Heart right ventricle (tissue), 16 donors: ENCODE results near the gene MKI67. TPM values are rescaled to one million over a fixed set of nuclear protein-coding genes. Genes with fewer than 3 reads are reported as not detected.

Experiments used
- ATAC-seq, 8 donors: fragments of 200-7000 bp; cut with Tn5 transposase; one replicate each; pipeline ENCODE4 v1.9.1; 2020; ENCODE audit warnings: mild to moderate bottlenecking in 8 of 8, moderate library complexity in 8 of 8, moderate number of reproducible peaks in 1 of 8
- DNase-seq, 2 donors: peaks; one replicate each; pipeline ENCODE4 v3.0.0-alpha.2; 2020
- H3K27ac ChIP-seq, 10 donors: fragments of 200-600 bp; sonication (generic) in 2 of 10; one replicate each; pipeline versions ENCODE4 v1.5.0 to v1.8.0; 2020 to 2022; ENCODE audit warnings: mild to moderate bottlenecking in 3 of 10
- H3K27me3 ChIP-seq, 7 donors: fragments of 200-600 bp; one replicate each; pipeline ENCODE4 v1.8.0; 2021 to 2022; ENCODE audit warnings: mild to moderate bottlenecking in 2 of 7
- H3K36me3 ChIP-seq, 9 donors: fragments of 200-600 bp; sonication (generic) in 1 of 9; one replicate each; pipeline versions ENCODE4 v1.5.0 to v1.8.0; 2020 to 2022; ENCODE audit warnings: mild to moderate bottlenecking in 2 of 9
- H3K4me1 ChIP-seq, 9 donors: fragments of 200-600 bp; sonication (generic) in 1 of 9; one replicate each; pipeline versions ENCODE4 v1.5.0 to v1.8.0; 2020 to 2022; ENCODE audit warnings: mild to moderate bottlenecking in 4 of 9
- H3K4me3 ChIP-seq, 10 donors: fragments of 200-600 bp; sonication (generic) in 2 of 10; one replicate each; pipeline versions ENCODE4 v1.5.0 to v1.8.0; 2020 to 2022; ENCODE audit warnings: mild to moderate bottlenecking in 7 of 10, moderate library complexity in 2 of 10
- H3K9me3 ChIP-seq, 11 donors: fragments of 200-600 bp in 10 of 11; sonication (generic) in 2 of 11; one replicate each; pipeline versions ENCODE4 v1.5.0 to v1.8.0; 2013 to 2022; ENCODE audit warnings: mild to moderate bottlenecking in 2 of 11, control low read depth in 1 of 11, moderate library complexity in 1 of 11
- CTCF ChIP-seq, 9 donors: fragments of 200-600 bp; sonication (generic) in 2 of 9; IDR thresholded peaks; one replicate each; pipeline versions ENCODE4 v1.5.0 to v1.8.0; 2021 to 2022; ENCODE audit warnings: antibody characterized with exemption in 9 of 9, mild to moderate bottlenecking in 5 of 9, moderate library complexity in 1 of 9
- WGBS, 2 donors: extraction: QIAGEN DNeasy Blood & Tissue Kit; methylation state at CpG; one replicate each; pipeline ENCODE4 v1.1.7; 2013; ENCODE audit warnings: inconsistent platforms in 1 of 2; 5-methylcytosine and 5-hydroxymethylcytosine counted together
- intact Hi-C, 10 donors: fragments of 100-400 bp; cut with DNase I; formaldehyde crosslinking; loops; one replicate each; pipeline versions ENCODE4 v1.11.1 to v1.14.2; 2022
- polyA plus RNA-seq, 2 donors: library from polyadenylated mRNA; stranded (reverse); fragments of 200-250 nt; gene quantifications; one replicate each; pipeline ENCODE4 v1.2.3, GENCODE V29; 2013
- total RNA-seq, 10 donors: library from RNA; stranded (reverse); fragmentation: NEBNext Ultra II Directional in 3 of 10; extraction: Animal tissue kit (Norgen Biotek cat#: 25700) in 3 of 10; gene quantifications; one replicate each; pipeline versions ENCODE4 v1.2.1 to v1.2.4, GENCODE V29; 2021 to 2023
- donor health status: Arrhythmogenic right ventricular cardiomyopathy.
- donor health status: ischemic (EF 13 %, LVEDD 7.1; RV severe dilation, severe dysfunction).
- donor health status: healthy with polysubstance abuse.
- donor health status: DM: no; HTN: yes; CAD: no.
- donor health status: DM: no; HTN: no; CAD: no.
- donor health status: ischemic (EF 25% LVEDD 6.9; RV normal size, moderate dysfunction).
- donor health status: ischemic (EF 25% LVEDD 5.7; RV mildly dilated, moderate dysfunction).
- donor health status: healthy.
- donor health status: DM: yes; HTN: yes; CAD: no.
- donor health status: Ischemic cardiomyopathy.
- donor health status: ischemic (EF 35%, LVEDD 5.7; RV mildly dilated, moderate dysfunction).
- donor health status: nonischemic (EF 11% LVEDD 7.7; RV severe dilation, severe dysfunction).
- donor health status: DM: yes; HTN: yes; CAD: no.
- donor health status: PGD.
- donor health status: ischemic (EF 29% LVEDD 5.4; RV normal size, mild dysfunction).
- donor health status: nonischemic (EF 23%, LVEDD 6.1; RV moderate dilation, normal function).

Gene MKI67
- total and polyA plus RNA-seq, 12 donors = 0.09 to 19.1 (median 0.42) TPM

- Histone ChIP-seq H3K36me3 (peaks cover 0 to 24% (median 0%) of the 10 kb centered on the region in 9 donors), H3K4me3 (peak overlapping the region in 1 of 10 donors; percentile 70), H3K27ac (peak overlapping the region in 6 of 10 donors; percentile 31 to 95 (median 74)), H3K27me3 (no peaks in the 10 kb centered on the region), H3K4me1 (peaks cover 13 to 74% (median 42%) of the 10 kb centered on the region in 9 donors), H3K9me3 (no peaks in the 10 kb centered on the region)
- WGBS, 2 donors = 95 to 96% methylated on average over 10 of the region's 10 CpGs
- no peak for DNase-seq
- intact Hi-C loops = no loop called here
- no peak for TF ChIP-seq CTCF (IDR thresholded peaks at IDR 0.05)
- peak in 1 of 8 donors; percentile 46 for ATAC-seq
Observed at GRCh38 chr10:128046953-128047290, 79.3 kb downstream of the MKI67 start.

Other genes starting within 250 kb of the MKI67 start
- gene CLRN3, start 233.5 kb downstream of the MKI67 start, total RNA-seq = not detected
- gene CLRN3, start 233.5 kb downstream of the MKI67 start, polyA plus RNA-seq = not detected
- gene PTPRE, start 219.3 kb downstream of the MKI67 start, total RNA-seq = 10 to 100 TPM; 17.1 to 42.8 (median 23.0) TPM
- 1 to 10 TPM; 6.1 to 7.3 TPM for gene PTPRE, start 219.3 kb downstream of the MKI67 start, polyA plus RNA-seq